Esophagus muscularis mucosa (tissue), 4 donors: ENCODE data around the gene KIAA1210.
A peak's percentile ranks its signal among the peaks of the same experiment; 100 is the strongest.

Source experiments
- CTCF ChIP-seq, 3 experiments: fragments of 200-600 bp in 2 of 3; fragments of 450-650 bp in 1 of 3; sonication (generic) in 2 of 3; IDR thresholded peaks; one replicate each; pipeline ENCODE4 v1.5.1; 2017 to 2019; ENCODE audit warnings: antibody characterized with exemption in 3 of 3, mild to moderate bottlenecking in 2 of 3, moderate library complexity in 1 of 3
- EP300 ChIP-seq: sonication (generic); formaldehyde crosslinking; IDR thresholded peaks from one replicate; pipeline ENCODE4 v1.6.1; 2017; ENCODE audit warnings: antibody characterized with exemption
- POLR2A ChIP-seq: fragments of 450-650 bp; IDR thresholded peaks from one replicate; pipeline ENCODE4 v1.6.1; 2017; ENCODE audit warnings: antibody characterized with exemption, moderate library complexity, mild to moderate bottlenecking, low read depth
- POLR2AphosphoS5 ChIP-seq, 2 donors: sonication (generic); formaldehyde crosslinking; IDR thresholded peaks; one replicate each; pipeline ENCODE4 v1.6.1; 2017; ENCODE audit warnings: antibody characterized with exemption in 2 of 2

- TF ChIP-seq CTCF (IDR thresholded peaks at IDR 0.05) (peak; percentile 60 to 63 (median 63)), POLR2A (no peak), EP300 (no peak), POLR2AphosphoS5 (IDR thresholded peaks at IDR 0.05) (no peak)
Observed at GRCh38 chrX:119067023-119067739, 60.4 kb downstream of the KIAA1210 start.
